ENCODE measurements around the gene USP31.

DNA sequence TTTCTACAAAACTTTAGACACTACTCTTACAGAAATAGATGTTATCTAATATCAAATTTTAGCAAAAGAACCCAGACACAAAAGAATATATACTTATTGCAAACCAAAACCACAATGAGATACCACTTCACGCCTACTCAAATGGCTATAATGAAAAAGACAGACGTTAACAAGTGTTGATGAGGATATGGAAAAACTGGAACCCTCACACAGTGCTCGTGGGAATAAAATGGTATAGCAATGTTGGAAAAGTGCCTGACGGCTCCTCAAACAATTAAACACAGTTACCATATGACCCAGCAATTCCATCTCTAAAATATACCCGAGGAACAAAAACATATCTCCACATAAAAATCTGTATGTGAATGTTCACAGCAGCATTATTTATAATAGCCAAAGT is 27.1 kb downstream of the USP31 start:
- TF ChIP-seq, protein P1, sequence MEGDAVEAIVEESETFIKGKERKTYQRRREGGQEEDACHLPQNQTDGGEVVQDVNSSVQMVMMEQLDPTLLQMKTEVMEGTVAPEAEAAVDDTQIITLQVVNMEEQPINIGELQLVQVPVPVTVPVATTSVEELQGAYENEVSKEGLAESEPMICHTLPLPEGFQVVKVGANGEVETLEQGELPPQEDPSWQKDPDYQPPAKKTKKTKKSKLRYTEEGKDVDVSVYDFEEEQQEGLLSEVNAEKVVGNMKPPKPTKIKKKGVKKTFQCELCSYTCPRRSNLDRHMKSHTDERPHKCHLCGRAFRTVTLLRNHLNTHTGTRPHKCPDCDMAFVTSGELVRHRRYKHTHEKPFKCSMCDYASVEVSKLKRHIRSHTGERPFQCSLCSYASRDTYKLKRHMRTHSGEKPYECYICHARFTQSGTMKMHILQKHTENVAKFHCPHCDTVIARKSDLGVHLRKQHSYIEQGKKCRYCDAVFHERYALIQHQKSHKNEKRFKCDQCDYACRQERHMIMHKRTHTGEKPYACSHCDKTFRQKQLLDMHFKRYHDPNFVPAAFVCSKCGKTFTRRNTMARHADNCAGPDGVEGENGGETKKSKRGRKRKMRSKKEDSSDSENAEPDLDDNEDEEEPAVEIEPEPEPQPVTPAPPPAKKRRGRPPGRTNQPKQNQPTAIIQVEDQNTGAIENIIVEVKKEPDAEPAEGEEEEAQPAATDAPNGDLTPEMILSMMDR (IDR thresholded peaks at IDR 0.05) = no peak
- TF ChIP-seq POLR2A (IDR thresholded peaks at IDR 0.05) = no peak

Data from esophagus squamous epithelium (tissue), 4 donors.